Chondrocyte (in vitro differentiated cells): ENCODE results near the gene FAM181A. TPM values are rescaled to one million over a fixed set of nuclear protein-coding genes. Genes with fewer than 3 reads are reported as not detected.

Experiments used
- DNase-seq: peaks from one replicate; pipeline ENCODE4 v3.0.0; 2021; ENCODE audit warnings: mixed read lengths, low spot score
- H3K27ac Mint-ChIP-seq: one replicate; pipeline ENCODE4 v1.8.0; 2021; ENCODE audit warnings: mild to moderate bottlenecking, moderate library complexity, mixed read lengths; ENCODE audit not compliant: unreplicated experiment
- H3K27me3 Mint-ChIP-seq: 2 replicates; pipeline ENCODE4 v1.8.0; 2021; ENCODE audit warnings: low read depth, mixed read lengths
- H3K36me3 Mint-ChIP-seq: 2 replicates; pipeline ENCODE4 v1.8.0; 2021; ENCODE audit warnings: low read depth, mixed read lengths
- H3K4me1 Mint-ChIP-seq: 2 replicates; pipeline ENCODE4 v1.8.0; 2021; ENCODE audit warnings: low read depth, mild to moderate bottlenecking, mixed read lengths
- H3K4me3 Mint-ChIP-seq: one replicate; pipeline ENCODE4 v1.8.0; 2021; ENCODE audit warnings: mild to moderate bottlenecking, moderate library complexity, mixed read lengths; ENCODE audit not compliant: unreplicated experiment
- H3K9me3 Mint-ChIP-seq: 2 replicates; pipeline ENCODE4 v1.8.0; 2021; ENCODE audit warnings: low read depth, mixed read lengths
- CTCF ChIP-seq: fragments of 200-600 bp; sonication (generic); IDR thresholded peaks from 2 replicates; pipeline ENCODE4 v1.5.0; 2021; ENCODE audit warnings: antibody characterized with exemption, mild to moderate bottlenecking, moderate library complexity
- total RNA-seq: library from RNA; stranded (reverse); gene quantifications from 3 replicates; pipeline ENCODE4 v1.2.1, GENCODE V29; 2021

The FAM181A gene
- total RNA-seq, 1 donor from 2014 or later, result not detected

DNA sequence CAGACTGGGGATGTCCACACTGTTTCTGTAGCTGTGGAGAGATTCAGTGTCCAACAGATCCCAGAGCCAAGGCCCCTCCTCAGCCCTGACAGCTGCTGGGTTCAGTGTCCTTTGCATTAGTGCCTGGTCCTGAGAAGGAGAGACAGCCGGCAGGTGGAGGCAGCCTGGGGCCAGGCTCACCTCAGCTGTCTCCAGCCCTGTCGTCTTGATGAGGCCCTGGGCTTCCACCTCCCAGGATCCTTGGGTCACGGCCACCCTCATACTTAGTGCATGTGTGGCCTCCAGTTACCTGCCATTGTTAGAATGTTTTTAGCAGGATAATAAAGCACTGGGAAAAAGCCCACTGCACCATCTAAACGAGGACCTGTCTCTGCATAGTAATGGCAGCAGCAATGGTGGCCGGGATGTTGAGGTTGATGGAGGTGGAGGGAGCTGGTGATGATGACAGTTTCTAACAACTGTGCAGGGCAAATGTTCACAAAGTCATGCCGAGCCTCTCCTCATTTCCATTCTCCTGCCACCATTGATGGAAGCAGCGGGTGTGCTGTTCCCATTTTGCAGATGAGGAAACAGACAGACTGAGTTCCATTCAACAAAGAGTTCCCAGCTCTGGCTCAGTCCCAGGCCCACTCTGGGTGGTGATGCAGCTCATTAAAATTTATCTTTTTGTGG is 31.6 kb downstream of the FAM181A start:
- Mint-ChIP-seq H3K4me1 (peaks cover 27% of the 10 kb centered on the region), H3K9me3 (no peaks in the 10 kb centered on the region), H3K36me3 (peaks cover 3% of the 10 kb centered on the region), H3K27ac (peak overlapping the region; percentile 60), H3K27me3 (peaks cover 18% of the 10 kb centered on the region), H3K4me3 (no peak overlapping the region)
- no peak for DNase-seq
- TF ChIP-seq CTCF, result no peak

- DNase-seq, result no peak
- Mint-ChIP-seq H3K9me3 (no peaks in the 10 kb centered on the region), H3K27ac (peak overlapping the region; percentile 60), H3K27me3 (peaks cover 14% of the 10 kb centered on the region), H3K4me3 (no peak overlapping the region), H3K4me1 (peaks cover 21% of the 10 kb centered on the region), H3K36me3 (peaks cover 3% of the 10 kb centered on the region)
- no peak for TF ChIP-seq CTCF
Observed at GRCh38 chr14:93959239-93960107, 32.3 kb downstream of the FAM181A start.

GRCh38 chr14:93960108-93960475 is 32.9 kb downstream of the FAM181A start:
- H3K27ac Mint-ChIP-seq, result no peak overlapping the region
- H3K36me3 Mint-ChIP-seq, result peaks cover 3% of the 10 kb centered on the region
- no peak for TF ChIP-seq CTCF
- peaks cover 6% of the 10 kb centered on the region for H3K9me3 Mint-ChIP-seq
- no peak for DNase-seq
- H3K4me1 Mint-ChIP-seq, result peaks cover 24% of the 10 kb centered on the region
- H3K27me3 Mint-ChIP-seq, result peaks cover 8% of the 10 kb centered on the region
- H3K4me3 Mint-ChIP-seq, result no peak overlapping the region

DNA sequence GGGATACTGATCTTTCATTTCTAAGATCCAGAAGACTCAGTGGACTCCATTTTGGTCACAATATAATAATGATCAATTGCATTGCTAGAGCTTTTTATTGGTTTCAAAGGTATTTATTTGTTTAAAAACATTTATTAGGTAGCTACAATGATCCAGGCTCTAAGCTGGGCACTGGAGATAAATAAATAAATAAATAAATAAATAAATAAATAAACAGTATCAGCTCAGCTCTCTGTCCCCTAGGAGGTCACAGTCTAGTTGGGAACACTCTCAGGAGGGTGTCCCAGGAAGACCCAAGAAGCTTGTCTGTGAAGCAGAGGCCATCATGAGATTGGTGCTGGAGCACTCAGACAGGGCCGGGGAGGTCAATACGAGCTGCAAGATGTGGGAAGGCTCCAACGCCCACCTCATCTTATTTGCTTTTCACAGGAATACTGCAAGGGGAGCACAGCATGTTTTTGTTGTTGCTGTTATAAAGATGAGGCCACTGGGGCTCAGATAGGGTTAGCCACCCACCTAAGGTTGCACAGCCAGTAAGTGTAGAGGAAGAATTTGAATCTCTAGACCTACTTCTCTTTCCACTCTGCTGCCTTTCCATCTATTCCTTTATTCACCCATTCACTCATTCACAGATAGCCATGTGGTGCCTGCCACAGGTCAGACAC is 33.8 kb downstream of the FAM181A start:
- no peak for DNase-seq
- Mint-ChIP-seq H3K36me3 (peaks cover 1% of the 10 kb centered on the region), H3K4me3 (no peak overlapping the region), H3K27ac (no peak overlapping the region), H3K9me3 (peaks cover 8% of the 10 kb centered on the region), H3K27me3 (peaks cover 6% of the 10 kb centered on the region), H3K4me1 (peaks cover 32% of the 10 kb centered on the region)
- TF ChIP-seq CTCF, result no peak

DNA sequence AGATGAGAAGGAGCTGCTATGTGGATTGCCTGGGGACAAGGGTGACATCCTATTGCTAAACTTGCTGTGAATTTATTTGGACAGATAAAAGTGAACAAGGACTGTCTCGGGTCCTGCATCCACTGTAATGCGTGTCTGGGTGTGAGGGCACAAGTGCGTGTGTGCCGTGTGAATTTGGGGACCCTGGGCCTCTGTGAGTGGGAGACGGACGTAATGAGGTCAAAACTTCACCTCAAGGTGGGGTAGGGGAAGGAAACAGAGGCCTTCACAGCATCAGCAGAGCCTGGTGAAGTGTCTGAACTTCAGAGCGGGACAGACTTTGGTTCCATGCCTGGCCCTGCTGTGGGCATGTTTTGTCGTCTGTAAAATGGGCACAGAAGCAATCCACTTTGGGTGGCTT is 34.5 kb downstream of the FAM181A start:
- Mint-ChIP-seq H3K4me3 (no peak overlapping the region), H3K4me1 (peaks cover 38% of the 10 kb centered on the region), H3K36me3 (peaks cover 1% of the 10 kb centered on the region), H3K27ac (no peak overlapping the region), H3K9me3 (peaks cover 8% of the 10 kb centered on the region), H3K27me3 (peaks cover 6% of the 10 kb centered on the region)
- no peak for TF ChIP-seq CTCF
- DNase-seq, result no peak
